ENCODE data around the gene CDCA7L.

Gene CDCA7L

GRCh38 chr7:21916176-21916575 lies 29.5 kb downstream of the CDCA7L start:
- Histone ChIP-seq H3K9ac (ENCODE audit: low read length) (no peak overlapping the region), H3K4me1 (ENCODE audit: control insufficient read depth, insufficient read depth, low read length) (no peaks in the 10 kb centered on the region), H3K4me3 (ENCODE audit: low read length) (no peak overlapping the region), H3K36me3 (ENCODE audit: control insufficient read depth, insufficient read depth, low read length) (no peaks in the 10 kb centered on the region), H3K27me3 (ENCODE audit: control insufficient read depth, insufficient read depth, low read length) (no peaks in the 10 kb centered on the region), H3K27ac (ENCODE audit: low read depth, low read length) (no peak overlapping the region)

DNA sequence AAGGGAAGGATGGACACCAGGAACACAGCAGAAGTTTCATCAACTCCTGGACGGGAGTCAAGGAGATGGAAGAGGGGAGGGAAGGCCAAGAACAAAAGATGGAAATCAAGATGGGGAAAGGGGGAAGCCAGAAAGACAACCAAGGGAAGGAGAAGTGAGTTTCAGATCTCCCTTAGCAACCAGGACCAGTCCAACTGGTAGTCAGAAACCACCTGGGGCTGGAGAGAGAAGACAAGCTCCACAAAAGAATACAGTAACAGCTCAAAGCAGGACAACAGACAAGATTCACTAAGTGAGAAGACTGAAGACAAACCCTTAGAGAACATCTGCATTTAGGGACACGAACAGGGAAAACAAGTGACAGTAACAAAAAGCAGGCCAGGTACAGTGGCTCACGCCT lies 30.6 kb downstream of the CDCA7L start:
- Histone ChIP-seq H3K4me1 (ENCODE audit: control insufficient read depth, insufficient read depth, low read length) (no peaks in the 10 kb centered on the region), H3K9ac (ENCODE audit: low read length) (no peak overlapping the region), H3K36me3 (ENCODE audit: control insufficient read depth, insufficient read depth, low read length) (no peaks in the 10 kb centered on the region), H3K27me3 (ENCODE audit: control insufficient read depth, insufficient read depth, low read length) (no peaks in the 10 kb centered on the region), H3K27ac (ENCODE audit: low read depth, low read length) (no peak overlapping the region), H3K4me3 (ENCODE audit: low read length) (no peak overlapping the region)

GRCh38 chr7:21914671-21915070 lies 31.0 kb downstream of the CDCA7L start:
- H3K9ac ChIP-seq (ENCODE audit: low read length): no peak overlapping the region
- H3K27ac ChIP-seq (ENCODE audit: low read depth, low read length): no peak overlapping the region
- no peaks in the 10 kb centered on the region for H3K4me1 ChIP-seq (ENCODE audit: control insufficient read depth, insufficient read depth, low read length)
- no peak overlapping the region for H3K4me3 ChIP-seq (ENCODE audit: low read length)
- no peaks in the 10 kb centered on the region for H3K36me3 ChIP-seq (ENCODE audit: control insufficient read depth, insufficient read depth, low read length)
- no peaks in the 10 kb centered on the region for H3K27me3 ChIP-seq (ENCODE audit: control insufficient read depth, insufficient read depth, low read length)

DNA sequence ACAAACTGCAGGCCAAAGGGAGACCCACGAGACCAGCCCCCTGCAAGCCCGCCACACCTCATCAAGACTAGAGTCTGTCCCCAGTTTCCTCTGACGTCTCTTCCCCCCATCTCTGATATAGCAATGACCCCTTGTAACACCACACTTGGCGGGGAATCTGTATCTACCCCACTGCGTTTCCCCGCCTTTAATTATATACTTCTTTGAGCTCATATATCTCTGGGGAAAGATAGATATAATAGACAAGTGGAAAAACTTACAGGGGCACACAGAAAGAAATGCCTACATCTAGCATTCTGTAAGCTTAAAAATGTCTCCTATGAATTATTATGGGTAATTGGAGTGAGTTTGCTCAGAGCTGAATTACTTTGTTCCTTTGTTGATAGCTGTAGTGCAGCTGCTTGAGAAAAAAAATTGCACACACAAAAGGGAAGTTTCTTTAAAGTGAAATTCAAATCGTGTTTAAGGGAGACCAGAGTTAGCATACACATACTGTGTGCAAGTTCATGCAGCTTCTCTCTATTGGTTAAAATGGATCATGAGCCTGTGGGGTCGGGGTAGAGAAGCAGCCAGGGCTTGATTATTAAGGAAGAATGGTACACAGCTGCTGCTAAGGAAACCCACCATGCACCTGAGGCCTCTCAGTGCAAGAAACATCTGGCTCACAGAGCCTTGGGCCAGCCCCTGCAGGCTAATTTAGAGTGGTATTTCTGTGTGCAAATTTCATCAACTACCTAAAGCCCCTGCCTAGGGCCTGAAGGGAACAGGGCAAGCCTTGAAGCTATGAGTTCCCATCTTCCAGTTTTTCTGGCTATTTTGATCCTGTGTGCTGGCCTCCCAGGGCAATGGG lies 32.5 kb downstream of the CDCA7L start:
- Histone ChIP-seq H3K36me3 (ENCODE audit: control insufficient read depth, insufficient read depth, low read length) (peaks cover 1% of the 10 kb centered on the region), H3K27ac (ENCODE audit: low read depth, low read length) (no peak overlapping the region), H3K4me1 (ENCODE audit: control insufficient read depth, insufficient read depth, low read length) (no peaks in the 10 kb centered on the region), H3K27me3 (ENCODE audit: control insufficient read depth, insufficient read depth, low read length) (no peaks in the 10 kb centered on the region), H3K4me3 (ENCODE audit: low read length) (no peak overlapping the region), H3K9ac (ENCODE audit: low read length) (no peak overlapping the region)

GRCh38 chr7:21912305-21912704 lies 33.4 kb downstream of the CDCA7L start:
- Histone ChIP-seq H3K4me1 (ENCODE audit: control insufficient read depth, insufficient read depth, low read length) (no peaks in the 10 kb centered on the region), H3K27me3 (ENCODE audit: control insufficient read depth, insufficient read depth, low read length) (no peaks in the 10 kb centered on the region), H3K27ac (ENCODE audit: low read depth, low read length) (no peak overlapping the region), H3K9ac (ENCODE audit: low read length) (no peak overlapping the region), H3K4me3 (ENCODE audit: low read length) (no peak overlapping the region), H3K36me3 (ENCODE audit: control insufficient read depth, insufficient read depth, low read length) (peaks cover 8% of the 10 kb centered on the region)

DNA sequence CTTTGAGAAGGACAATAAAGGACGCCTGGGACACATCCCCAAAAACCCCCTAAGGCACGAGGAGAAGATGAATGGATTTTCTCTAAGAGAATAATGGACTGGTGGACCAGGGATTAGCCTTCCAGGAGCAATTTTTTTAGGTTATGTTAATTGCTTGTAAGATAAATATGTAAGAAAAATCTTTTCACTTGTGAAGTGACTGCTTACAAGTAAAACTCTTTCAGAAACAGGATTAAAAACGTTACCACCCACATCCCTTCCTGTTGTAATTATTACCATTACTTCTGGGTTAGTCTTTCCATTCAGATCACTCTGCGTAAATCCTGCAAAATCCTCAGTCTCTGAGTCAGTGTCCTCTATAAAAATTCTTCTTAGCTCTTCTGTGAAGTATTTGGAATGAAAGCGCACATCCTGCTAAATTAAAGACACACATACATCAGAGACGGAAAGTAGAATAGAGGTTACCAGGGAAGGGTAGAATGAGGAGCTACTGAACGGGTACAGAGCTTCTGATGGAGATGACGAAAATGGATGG lies 34.3 kb downstream of the CDCA7L start:
- no peaks in the 10 kb centered on the region for H3K27me3 ChIP-seq (ENCODE audit: control insufficient read depth, insufficient read depth, low read length)
- no peak overlapping the region for H3K9ac ChIP-seq (ENCODE audit: low read length)
- no peak overlapping the region for H3K4me3 ChIP-seq (ENCODE audit: low read length)
- no peaks in the 10 kb centered on the region for H3K4me1 ChIP-seq (ENCODE audit: control insufficient read depth, insufficient read depth, low read length)
- peaks cover 8% of the 10 kb centered on the region for H3K36me3 ChIP-seq (ENCODE audit: control insufficient read depth, insufficient read depth, low read length)
- H3K27ac ChIP-seq (ENCODE audit: low read depth, low read length): no peak overlapping the region

GRCh38 chr7:21910253-21910652 lies 35.4 kb downstream of the CDCA7L start:
- Histone ChIP-seq H3K27ac (ENCODE audit: low read depth, low read length) (no peak overlapping the region), H3K36me3 (ENCODE audit: control insufficient read depth, insufficient read depth, low read length) (peaks cover 14% of the 10 kb centered on the region)

DNA sequence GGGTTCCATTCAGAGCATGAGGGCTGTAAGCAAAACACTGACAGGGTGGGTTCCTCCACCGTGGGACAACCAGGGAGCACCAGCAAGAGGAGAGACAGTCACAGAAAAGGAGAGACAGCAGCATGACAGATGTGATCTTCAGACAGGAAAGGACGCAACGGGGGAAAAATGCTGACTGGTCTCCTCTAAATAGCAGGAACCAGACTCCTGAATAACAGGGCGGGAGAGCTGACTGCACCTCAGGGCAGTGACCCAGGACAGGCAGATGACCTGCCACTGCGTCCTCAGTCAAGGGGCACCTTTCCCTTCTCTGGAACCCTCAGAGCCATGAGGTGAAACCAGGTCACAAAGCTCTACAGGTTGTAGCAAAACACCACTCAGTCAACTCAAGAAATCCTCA lies 37.0 kb downstream of the CDCA7L start:
- H3K27ac ChIP-seq (ENCODE audit: low read depth, low read length): no peak overlapping the region
- H3K27me3 ChIP-seq (ENCODE audit: control insufficient read depth, insufficient read depth, low read length): no peaks in the 10 kb centered on the region
- no peak overlapping the region for H3K4me3 ChIP-seq (ENCODE audit: low read length)
- no peak overlapping the region for H3K9ac ChIP-seq (ENCODE audit: low read length)
- no peaks in the 10 kb centered on the region for H3K4me1 ChIP-seq (ENCODE audit: control insufficient read depth, insufficient read depth, low read length)
- peaks cover 19% of the 10 kb centered on the region for H3K36me3 ChIP-seq (ENCODE audit: control insufficient read depth, insufficient read depth, low read length)

More at GRCh38 chr7:21910253-21910652, 35.4 kb downstream of the CDCA7L start:
- no peaks in the 10 kb centered on the region for H3K4me1 ChIP-seq (ENCODE audit: control insufficient read depth, insufficient read depth, low read length)
- H3K9ac ChIP-seq (ENCODE audit: low read length): no peak overlapping the region
- no peaks in the 10 kb centered on the region for H3K27me3 ChIP-seq (ENCODE audit: control insufficient read depth, insufficient read depth, low read length)
- H3K4me3 ChIP-seq (ENCODE audit: low read length): no peak overlapping the region

DNA sequence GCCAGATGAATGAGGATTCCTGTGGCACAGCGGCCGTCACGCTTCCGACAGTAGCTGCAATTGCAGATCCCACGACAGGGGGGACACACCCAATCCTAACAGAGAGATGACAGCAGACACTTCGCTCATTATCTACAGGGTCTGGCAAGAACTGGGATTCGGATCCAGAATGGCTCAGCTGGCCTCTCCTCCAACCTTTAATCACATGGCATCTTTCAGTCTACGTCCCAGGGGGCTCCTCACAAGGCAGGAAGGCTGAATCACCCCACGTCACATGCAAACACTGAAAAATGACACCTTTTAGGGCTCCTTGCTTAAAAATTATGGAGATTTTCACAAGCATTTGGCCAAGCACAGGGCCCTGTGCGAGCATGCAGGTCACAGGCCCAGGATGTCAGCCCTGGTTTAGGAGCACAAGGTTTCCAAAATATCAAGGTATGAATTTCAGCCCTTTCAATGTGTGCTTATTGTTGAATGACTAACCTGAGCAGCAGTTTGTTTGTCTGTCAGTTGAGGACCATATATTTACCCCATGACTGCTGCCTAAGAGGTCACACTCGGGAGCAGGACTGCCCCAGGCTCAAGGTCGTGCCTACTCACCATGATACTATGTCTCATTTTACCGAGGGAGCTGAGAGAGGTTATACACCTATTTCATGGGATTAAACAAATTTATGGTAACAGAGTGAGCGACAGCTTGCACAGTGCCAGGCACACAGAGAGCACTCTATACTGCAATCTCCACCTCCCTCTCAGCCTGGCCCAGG lies 42.5 kb downstream of the CDCA7L start:
- no peaks in the 10 kb centered on the region for H3K27me3 ChIP-seq (ENCODE audit: control insufficient read depth, insufficient read depth, low read length)
- H3K4me1 ChIP-seq (ENCODE audit: control insufficient read depth, insufficient read depth, low read length): no peaks in the 10 kb centered on the region
- no peak overlapping the region for H3K27ac ChIP-seq (ENCODE audit: low read depth, low read length)
- H3K4me3 ChIP-seq (ENCODE audit: low read length): no peak overlapping the region
- no peak overlapping the region for H3K9ac ChIP-seq (ENCODE audit: low read length)
- H3K36me3 ChIP-seq (ENCODE audit: control insufficient read depth, insufficient read depth, low read length): peaks cover 32% of the 10 kb centered on the region

DNA sequence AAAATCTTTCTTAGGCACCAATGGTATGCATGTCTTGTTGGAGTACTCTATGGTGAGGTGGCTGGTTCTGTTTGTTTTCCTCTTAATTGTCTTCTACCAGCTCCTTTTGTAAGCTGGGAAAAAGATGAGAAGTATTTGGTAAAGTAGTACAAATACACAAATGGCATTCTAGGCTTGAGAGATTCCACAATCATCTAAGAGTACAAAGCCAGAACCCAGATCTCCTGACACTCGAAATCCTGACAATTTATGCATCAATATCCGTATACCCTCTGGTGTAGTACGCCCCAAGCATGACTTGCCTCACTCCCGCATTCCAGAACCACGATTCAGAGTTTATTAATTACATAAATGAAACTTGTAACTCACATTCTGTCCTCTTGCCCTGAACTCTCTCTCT lies 43.5 kb downstream of the CDCA7L start:
- Histone ChIP-seq H3K36me3 (ENCODE audit: control insufficient read depth, insufficient read depth, low read length) (peaks cover 25% of the 10 kb centered on the region), H3K27me3 (ENCODE audit: control insufficient read depth, insufficient read depth, low read length) (no peaks in the 10 kb centered on the region), H3K9ac (ENCODE audit: low read length) (no peak overlapping the region), H3K4me1 (ENCODE audit: control insufficient read depth, insufficient read depth, low read length) (no peaks in the 10 kb centered on the region), H3K27ac (ENCODE audit: low read depth, low read length) (no peak overlapping the region), H3K4me3 (ENCODE audit: low read length) (no peak overlapping the region)

DNA sequence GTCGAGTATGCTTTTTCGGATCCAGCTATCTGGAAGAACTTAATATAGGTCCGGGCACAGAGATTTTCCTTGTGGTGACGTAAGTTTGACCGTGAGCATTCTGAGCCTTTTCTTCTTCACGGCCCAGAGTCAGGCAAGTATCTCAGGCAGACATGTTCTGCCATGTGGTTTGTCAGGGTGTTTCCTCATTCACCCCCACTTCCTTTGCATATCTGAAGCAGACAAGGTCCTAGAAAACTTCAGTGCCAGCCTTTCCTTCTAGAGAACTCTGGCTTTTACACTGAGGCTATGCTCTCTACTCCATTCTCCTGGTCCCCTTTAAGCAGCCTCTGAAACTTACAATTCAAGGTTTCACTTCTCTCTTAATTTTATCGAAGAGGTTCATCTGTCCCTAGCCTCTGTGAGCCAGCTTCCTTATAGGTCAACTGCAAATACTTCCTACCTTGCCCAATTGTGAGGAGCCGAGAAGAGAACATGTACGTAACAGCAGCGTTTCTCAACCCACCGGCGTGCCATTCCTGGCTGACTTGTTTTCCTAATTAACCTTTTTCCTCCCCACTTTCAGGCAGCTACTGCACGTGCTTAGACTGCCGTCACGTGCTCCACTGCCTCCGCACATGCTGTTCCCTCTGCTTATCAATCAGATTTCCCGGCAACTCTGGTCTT lies 47.3 kb downstream of the CDCA7L start:
- Histone ChIP-seq H3K4me1 (ENCODE audit: control insufficient read depth, insufficient read depth, low read length) (no peaks in the 10 kb centered on the region), H3K9ac (ENCODE audit: low read length) (no peak overlapping the region), H3K4me3 (ENCODE audit: low read length) (no peak overlapping the region), H3K27me3 (ENCODE audit: control insufficient read depth, insufficient read depth, low read length) (no peaks in the 10 kb centered on the region), H3K36me3 (ENCODE audit: control insufficient read depth, insufficient read depth, low read length) (peaks cover 12% of the 10 kb centered on the region), H3K27ac (ENCODE audit: low read depth, low read length) (no peak overlapping the region)

GRCh38 chr7:21893401-21893800 lies 52.3 kb downstream of the CDCA7L start:
- Histone ChIP-seq H3K9ac (ENCODE audit: low read length) (no peak overlapping the region), H3K27me3 (ENCODE audit: control insufficient read depth, insufficient read depth, low read length) (no peaks in the 10 kb centered on the region), H3K27ac (ENCODE audit: low read depth, low read length) (no peak overlapping the region), H3K4me3 (ENCODE audit: low read length) (no peak overlapping the region), H3K36me3 (ENCODE audit: control insufficient read depth, insufficient read depth, low read length) (no peaks in the 10 kb centered on the region), H3K4me1 (ENCODE audit: control insufficient read depth, insufficient read depth, low read length) (no peaks in the 10 kb centered on the region)

All from rectal smooth muscle tissue (tissue), 1 donor.